ENCODE measurements around the gene PPP3R1.

DNA sequence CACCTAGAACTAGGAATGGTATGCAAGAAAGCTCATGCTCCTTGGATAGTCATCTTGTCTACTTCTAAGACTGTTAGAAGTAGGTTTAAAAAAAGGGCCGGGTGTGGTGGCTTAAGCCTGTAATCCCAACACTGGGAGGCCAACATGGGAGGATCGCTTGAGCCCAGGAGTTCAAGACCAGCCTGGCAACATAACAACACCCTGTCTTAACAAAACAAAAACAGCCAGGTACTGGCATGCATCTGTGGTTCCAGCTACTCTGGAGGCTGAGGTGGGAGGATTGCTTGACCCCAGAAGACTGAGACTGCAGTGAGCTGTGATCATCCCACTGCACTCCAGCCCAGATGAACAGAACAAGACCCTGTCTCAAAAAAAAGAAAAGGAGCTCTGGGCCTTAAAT is 74.8 kb downstream of the PPP3R1 start:
- no peak for TF ChIP-seq POLR2A (IDR thresholded peaks at IDR 0.05)
- TF ChIP-seq, protein P1, sequence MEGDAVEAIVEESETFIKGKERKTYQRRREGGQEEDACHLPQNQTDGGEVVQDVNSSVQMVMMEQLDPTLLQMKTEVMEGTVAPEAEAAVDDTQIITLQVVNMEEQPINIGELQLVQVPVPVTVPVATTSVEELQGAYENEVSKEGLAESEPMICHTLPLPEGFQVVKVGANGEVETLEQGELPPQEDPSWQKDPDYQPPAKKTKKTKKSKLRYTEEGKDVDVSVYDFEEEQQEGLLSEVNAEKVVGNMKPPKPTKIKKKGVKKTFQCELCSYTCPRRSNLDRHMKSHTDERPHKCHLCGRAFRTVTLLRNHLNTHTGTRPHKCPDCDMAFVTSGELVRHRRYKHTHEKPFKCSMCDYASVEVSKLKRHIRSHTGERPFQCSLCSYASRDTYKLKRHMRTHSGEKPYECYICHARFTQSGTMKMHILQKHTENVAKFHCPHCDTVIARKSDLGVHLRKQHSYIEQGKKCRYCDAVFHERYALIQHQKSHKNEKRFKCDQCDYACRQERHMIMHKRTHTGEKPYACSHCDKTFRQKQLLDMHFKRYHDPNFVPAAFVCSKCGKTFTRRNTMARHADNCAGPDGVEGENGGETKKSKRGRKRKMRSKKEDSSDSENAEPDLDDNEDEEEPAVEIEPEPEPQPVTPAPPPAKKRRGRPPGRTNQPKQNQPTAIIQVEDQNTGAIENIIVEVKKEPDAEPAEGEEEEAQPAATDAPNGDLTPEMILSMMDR (IDR thresholded peaks at IDR 0.05) = no peak
- no peak for TF ChIP-seq EP300 (IDR thresholded peaks at IDR 0.05)
